GM23338 (cell line): ENCODE results near the gene GALNT14.

Experiments
- CTCF ChIP-seq, 2 experiments: fragments of 200-600 bp in 1 of 2; sonication (generic) in 1 of 2; conservative IDR thresholded peaks; 2 replicates each; pipeline versions ENCODE4 v1.5.1 to v1.6.1; 2016 to 2017; ENCODE audit warnings: antibody characterized with exemption in 2 of 2, low read depth in 2 of 2, mild to moderate bottlenecking in 2 of 2, moderate library complexity in 1 of 2
- EZH2 ChIP-seq: fragments of 200-600 bp; sonication (generic); IDR thresholded peaks from one replicate; pipeline ENCODE4 v1.8.0; 2017; ENCODE audit warnings: antibody characterized with exemption, mild to moderate bottlenecking, low read depth; ENCODE audit not compliant: unreplicated experiment
- EZH2phosphoT487 ChIP-seq: fragments of 200-600 bp; sonication (generic); IDR thresholded peaks from one replicate; pipeline ENCODE4 v1.8.1; 2018; ENCODE audit warnings: antibody characterized with exemption; ENCODE audit not compliant: unreplicated experiment

- no peak for TF ChIP-seq CTCF (conservative IDR thresholded peaks at IDR 0.05; ENCODE audit: low read depth in 2 of 2)
- no peak for TF ChIP-seq EZH2phosphoT487
- no peak for TF ChIP-seq EZH2
These were observed 29.5 kb downstream of the GALNT14 start for GRCh38 chr2:31108561-31109286.
